Stimulated activated CD4-positive, alpha-beta T cell treated with anti-CD3 and anti-CD28 coated beads, TNF-alpha, amount 100 ng/mL, for 4 hours (primary cell): ENCODE measurements around the gene MRPL2.
A peak's percentile ranks its signal among the peaks of the same experiment; 100 is the strongest.

Experiments used
- DNase-seq, 3 experiments: peaks; one replicate each; pipeline ENCODE4 v3.0.0-alpha.2; 2020; ENCODE audit warnings: low read depth in 3 of 3

The MRPL2 gene

GRCh38 chr6:43059168-43060033, at the start of gene MRPL2, which contains the start of gene KLC4:
TSS of gene MRPL2 (minus strand) at chr6:43059434. CDS start at chr6:43059381, 53 bp downstream.
TSS of gene KLC4 (plus strand) at chr6:43059631. CDS start at chr6:43061336, 1,705 bp downstream.
- DNase-seq, result peak; percentile 87 to 98 (median 95)

- DNase-seq, result no peak
These were observed 48.3 kb upstream of the MRPL2 start for GRCh38 chr6:43107344-43108062.

- DNase-seq, result no peak
These were observed 46.4 kb upstream of the MRPL2 start for GRCh38 chr6:43105538-43106222.

DNA sequence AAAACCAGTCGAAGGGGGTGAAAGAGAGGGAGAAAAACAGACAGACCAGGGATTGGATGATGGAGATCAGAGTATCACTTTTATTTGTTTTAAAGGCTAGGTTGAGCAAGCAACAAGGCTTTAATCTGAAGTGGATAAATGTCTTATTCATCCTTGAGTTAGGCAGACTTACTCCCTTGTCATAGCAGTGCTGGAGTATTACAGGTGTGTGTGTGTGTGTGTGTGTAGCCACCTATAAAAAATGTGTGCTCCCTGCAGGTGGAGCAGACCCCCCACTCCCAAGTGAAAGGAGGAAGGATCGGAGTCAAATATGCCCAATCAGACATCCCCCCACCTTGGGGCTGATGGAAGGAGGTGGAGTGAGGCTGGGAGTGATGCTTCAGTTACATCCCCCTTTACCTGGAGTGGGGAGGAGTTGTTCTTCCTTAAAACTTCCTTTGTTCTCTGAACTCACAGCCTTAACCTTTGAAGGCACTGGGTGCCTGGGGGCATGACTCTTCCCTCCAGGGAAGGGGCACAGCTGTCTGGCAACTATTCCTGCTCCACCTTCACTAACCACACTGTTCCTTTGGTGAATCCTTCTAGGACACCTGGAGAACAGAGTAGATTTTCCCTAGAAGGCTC, 44.1 kb upstream of the MRPL2 start:
- no peak for DNase-seq

DNA sequence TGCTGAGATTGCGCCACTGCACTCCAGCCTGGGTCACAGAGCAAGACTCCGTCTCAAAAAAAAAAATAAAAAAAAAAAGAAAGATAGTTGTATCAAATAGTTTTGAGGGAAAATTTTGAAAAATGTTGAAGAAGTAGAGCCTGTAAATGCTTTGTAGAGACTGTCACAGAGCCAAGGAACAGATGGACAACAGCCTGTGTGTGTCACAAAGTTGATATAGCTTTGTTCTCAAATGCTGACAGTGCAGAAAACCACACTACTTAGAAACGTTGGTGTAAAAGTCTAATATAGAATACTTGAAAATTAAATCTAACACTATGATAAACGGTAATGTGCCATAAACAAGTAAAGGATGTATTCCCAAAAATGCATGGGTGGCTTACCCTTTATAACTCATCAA, 42.3 kb upstream of the MRPL2 start:
- no peak for DNase-seq

GRCh38 chr6:43097502-43097901, 38.3 kb upstream of the MRPL2 start:
- no peak for DNase-seq

DNA sequence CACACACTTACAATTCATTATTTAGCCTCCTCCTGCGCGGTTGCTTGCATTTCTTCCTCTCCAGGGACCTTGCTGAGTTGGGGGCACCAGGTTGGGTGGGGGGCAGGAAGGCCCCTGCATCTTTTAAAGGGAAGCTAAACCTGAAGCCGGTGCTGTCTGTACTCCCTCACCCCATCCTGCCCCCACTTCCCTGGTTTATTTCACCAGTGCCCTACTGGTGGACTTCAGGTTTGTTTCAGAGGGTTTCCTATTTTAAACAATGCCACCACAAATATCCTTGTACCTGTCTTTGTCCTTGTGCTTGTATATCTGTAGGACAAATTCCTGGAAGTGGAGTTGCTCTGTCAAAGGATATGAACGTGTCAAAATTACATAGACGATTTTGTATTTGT, 37.9 kb upstream of the MRPL2 start:
- no peak for DNase-seq

DNA sequence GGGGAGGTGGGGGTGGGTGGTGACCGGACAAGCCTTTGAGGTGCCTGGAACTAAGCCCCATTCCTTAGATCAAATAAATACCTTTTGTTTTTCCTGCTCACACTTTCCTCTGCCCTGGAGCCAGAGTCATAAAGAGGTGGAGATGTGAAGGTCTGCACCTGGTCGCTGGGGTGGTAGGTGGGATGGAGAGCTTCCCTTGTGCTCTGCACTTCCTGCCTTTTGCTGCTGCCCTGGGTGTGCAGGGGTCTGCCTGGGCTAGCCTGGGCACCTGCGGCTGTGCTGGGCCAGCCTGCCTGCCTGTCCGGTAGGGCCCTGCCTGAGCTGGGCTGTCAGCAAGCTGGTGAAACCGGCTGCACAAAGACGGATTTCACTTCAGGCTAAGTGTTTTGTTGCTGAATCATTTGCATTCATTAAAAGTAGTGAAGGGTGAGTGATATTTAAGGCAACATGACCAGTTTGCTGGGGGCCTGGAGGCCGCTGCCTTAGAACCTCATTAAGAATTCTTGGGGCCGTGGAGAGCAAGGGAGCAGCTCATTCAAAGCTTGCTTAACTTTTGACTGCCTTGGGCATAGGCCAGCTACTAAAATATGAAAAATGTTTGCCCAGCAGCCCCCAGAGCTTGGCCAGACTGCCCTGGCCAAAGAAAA, 37.3 kb upstream of the MRPL2 start:
- DNase-seq, result no peak

DNA sequence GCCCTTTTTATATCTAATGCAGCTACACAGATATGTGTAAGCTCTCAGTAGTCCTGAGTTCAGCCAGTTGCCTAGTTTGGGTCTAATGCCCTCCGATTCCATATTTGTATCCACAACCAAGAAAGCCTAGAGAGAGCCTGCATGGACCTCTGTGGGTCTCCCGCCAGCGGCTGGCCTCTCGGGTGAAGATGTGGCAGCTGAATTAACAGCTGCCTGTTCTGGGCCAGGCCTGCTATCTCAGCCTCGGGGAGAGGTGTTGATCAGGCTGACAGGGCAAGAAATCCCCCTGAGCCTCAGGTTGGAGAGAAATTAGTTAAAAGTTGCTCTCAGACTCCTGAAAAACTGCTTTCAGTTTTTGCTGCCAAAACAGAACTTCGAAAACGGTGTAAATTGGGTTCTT, 36.7 kb upstream of the MRPL2 start:
- no peak for DNase-seq

- no peak for DNase-seq
These were observed 34.4 kb upstream of the MRPL2 start for GRCh38 chr6:43093436-43094289.

DNA sequence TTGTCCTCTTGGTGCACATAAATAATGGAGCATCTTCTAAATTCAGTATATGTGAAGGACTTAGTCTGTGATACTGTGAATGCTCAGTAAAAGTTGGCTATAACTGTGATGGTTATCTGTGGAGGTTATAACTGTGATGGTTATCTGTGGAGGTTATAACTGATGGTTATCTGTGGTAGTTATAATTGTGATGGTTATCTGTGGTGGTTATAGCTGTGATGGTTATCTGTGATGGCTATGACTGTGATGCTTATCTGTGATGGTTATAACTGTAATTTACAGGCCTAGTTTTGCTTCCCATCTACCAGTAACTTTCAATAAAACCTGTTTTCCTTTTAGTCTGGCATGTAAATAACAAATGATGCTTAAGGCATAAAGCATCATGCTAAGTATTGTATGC, 33.4 kb upstream of the MRPL2 start:
- DNase-seq, result no peak

DNA sequence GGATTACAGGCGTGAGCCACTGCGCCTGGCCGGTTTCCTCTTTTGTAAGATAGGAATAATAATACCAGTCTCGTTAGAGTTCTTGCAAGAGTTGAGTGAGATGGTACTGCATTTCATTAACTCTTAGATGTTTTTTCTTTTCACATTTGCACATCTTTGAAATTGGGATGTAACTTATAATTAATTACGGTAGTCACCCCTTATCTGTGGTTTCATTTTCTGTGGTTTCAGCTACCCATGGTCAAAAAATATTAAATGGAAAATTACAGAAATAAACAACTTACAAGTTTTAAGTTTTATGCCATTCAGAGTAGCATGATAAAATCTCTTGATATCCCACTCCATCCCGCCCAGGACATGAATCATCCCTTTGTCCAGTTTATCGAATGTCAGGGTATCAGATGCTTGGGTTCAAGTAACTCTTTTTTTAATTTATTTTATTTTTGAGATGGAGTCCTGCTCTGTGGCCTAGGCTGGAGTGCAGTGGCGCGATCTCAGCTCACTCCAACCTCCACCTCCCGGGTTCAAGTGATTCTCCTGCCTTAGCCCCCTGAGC, 32.3 kb upstream of the MRPL2 start:
- no peak for DNase-seq

DNA sequence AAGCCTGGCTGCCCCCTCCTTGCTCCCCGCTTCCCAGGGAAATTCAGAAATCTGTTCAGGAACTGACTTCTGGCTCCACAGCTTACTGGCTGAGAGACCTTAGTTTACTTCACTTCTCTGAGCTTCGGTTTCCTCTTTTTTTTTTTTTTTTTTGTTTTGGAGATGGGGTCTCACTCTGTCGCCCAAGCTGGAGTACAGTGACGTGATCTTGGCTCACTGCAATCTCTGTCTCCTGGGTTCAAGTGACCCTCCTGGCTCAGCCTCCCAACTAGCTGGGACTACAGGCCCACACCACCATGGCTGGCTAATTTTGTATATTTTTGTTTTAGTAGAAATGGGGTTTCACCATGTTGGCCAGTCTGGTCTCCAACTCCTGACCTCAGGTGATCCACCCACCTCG, 31.8 kb upstream of the MRPL2 start:
- no peak for DNase-seq

GRCh38 chr6:43090559-43090956, 31.3 kb upstream of the MRPL2 start:
- no peak for DNase-seq

- DNase-seq, result no peak
These were observed 30.8 kb upstream of the MRPL2 start for GRCh38 chr6:43089874-43090558.

GRCh38 chr6:43089467-43089866, 30.2 kb upstream of the MRPL2 start:
- DNase-seq, result no peak

DNA sequence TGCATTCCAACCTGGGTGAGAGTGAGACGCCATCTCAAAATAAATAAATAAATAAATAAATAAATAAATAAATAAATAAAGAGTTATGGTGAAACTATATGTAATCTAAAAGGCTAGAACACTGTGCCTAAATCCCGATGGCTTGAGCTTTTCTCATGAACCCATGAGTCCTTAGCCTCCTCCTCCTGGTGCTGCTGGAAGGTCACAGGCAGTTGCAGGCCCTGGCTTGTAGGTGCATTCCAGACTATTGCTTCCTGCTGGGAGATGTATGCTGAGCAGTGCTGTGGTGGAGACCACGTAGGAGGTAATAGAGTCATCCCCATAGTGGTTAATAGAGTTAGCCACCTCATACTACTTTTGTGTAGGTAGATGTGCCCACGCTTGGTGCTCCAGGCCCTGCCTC, 29.4 kb upstream of the MRPL2 start:
- DNase-seq, result no peak

DNA sequence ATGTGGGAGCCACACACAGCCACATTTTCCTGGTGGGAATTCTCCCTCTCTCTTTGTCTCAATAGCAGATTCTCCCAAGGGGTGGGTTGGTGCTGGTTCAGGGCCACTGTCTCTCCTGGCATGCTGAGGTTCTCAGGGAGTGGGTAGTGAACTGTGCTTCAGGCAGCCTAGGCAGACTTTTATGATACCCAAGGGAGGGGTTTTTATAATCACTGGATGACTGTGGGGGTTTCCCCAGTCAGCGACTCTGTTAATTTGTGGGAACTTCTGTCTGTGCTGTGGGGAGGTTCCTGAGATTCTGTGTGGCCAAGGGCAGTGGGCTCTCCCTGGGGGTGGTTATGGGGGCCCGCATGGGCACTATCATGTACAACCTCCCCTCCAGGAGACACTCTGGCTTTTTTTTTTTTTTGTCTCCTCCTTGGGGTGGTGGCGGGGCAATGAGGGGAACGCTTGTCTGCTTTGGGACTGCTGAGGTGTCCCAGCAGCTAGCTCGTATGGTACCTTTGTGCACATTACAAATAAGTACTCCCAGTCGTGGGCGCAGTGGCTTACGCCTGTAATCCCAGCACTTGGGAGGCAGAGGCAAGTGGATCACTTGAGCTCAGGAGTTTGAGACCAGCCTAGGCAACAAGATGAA, 26.9 kb upstream of the MRPL2 start:
- DNase-seq, result no peak
